Measurements from ENCODE around the gene GRK5.

GRK5 gene

GRCh38 chr10:119496273-119496672 lies 288.9 kb downstream of the GRK5 start:
- TF ChIP-seq PKNOX1 (IDR thresholded peaks at IDR 0.05) (no peak), FOXK2 (IDR thresholded peaks at IDR 0.05) (no peak), FOXM1 (IDR thresholded peaks at IDR 0.05; ENCODE audit: borderline replicate concordance) (no peak), ARNT (IDR thresholded peaks at IDR 0.05) (no peak), SP1 (IDR thresholded peaks at IDR 0.05) (no peak), ELF4 (IDR thresholded peaks at IDR 0.05) (no peak), SUZ12 (IDR thresholded peaks at IDR 0.05) (no peak), ZNF384 (IDR thresholded peaks at IDR 0.05) (no peak), FOXA1 (IDR thresholded peaks at IDR 0.05) (no peak), BHLHE40 (IDR thresholded peaks at IDR 0.05; ENCODE audit: borderline replicate concordance) (no peak), HDGF (IDR thresholded peaks at IDR 0.05; ENCODE audit: borderline replicate concordance) (no peak), TARDBP (IDR thresholded peaks at IDR 0.05) (no peak), LEF1 (IDR thresholded peaks at IDR 0.05; ENCODE audit: borderline replicate concordance) (no peak)
- ChIA-PET CTCF (no interaction called here), POLR2A (no interaction called here)
- DNase-seq (ENCODE audit: extremely low spot score): no peak

- no peak for DNase-seq (ENCODE audit: extremely low spot score)
- TF ChIP-seq ELF4 (IDR thresholded peaks at IDR 0.05): no peak
- TF ChIP-seq CTBP1 (IDR thresholded peaks at IDR 0.05; ENCODE audit: borderline replicate concordance): no peak
- ChIA-PET POLR2A (no interaction called here), CTCF (no interaction called here)
Observed at GRCh38 chr10:119497243-119497642, 289.9 kb downstream of the GRK5 start.

- no peak for TF ChIP-seq ZNF384 (IDR thresholded peaks at IDR 0.05)
- no peak for TF ChIP-seq HDGF (IDR thresholded peaks at IDR 0.05; ENCODE audit: borderline replicate concordance)
- TF ChIP-seq ELF4 (IDR thresholded peaks at IDR 0.05): no peak
- no peak for TF ChIP-seq L3MBTL2 (conservative IDR thresholded peaks at IDR 0.05)
- TF ChIP-seq FOXK2 (IDR thresholded peaks at IDR 0.05): no peak
- TF ChIP-seq NFRKB (IDR thresholded peaks at IDR 0.05): no peak
- no peak for DNase-seq (ENCODE audit: extremely low spot score)
- CTCF ChIA-PET: interaction anchor here (1.3 kb wide), 1 partner anchor 9 kb away, joined by 5 read pairs; no protein-coding TSS in a partner anchor
- POLR2A ChIA-PET: interaction anchor here (0.9 kb wide), 1 partner anchor 43 kb away, joined by 4 read pairs; the partner anchor contains the start of gene RGS10
Observed at GRCh38 chr10:119498889-119499676, 291.7 kb downstream of the GRK5 start.

GRCh38 chr10:119499677-119500002 lies 292.3 kb downstream of the GRK5 start:
- ChIA-PET CTCF (interaction anchor here (1.3 kb wide), 1 partner anchor 10 kb away, joined by 5 read pairs; no protein-coding TSS in a partner anchor), POLR2A (interaction anchor here (0.9 kb wide), 1 partner anchor 43 kb away, joined by 4 read pairs; the partner anchor contains the start of gene RGS10)
- no peak for DNase-seq (ENCODE audit: extremely low spot score)
- no peak for TF ChIP-seq BHLHE40 (IDR thresholded peaks at IDR 0.05; ENCODE audit: borderline replicate concordance)
- no peak for TF ChIP-seq ELF4 (IDR thresholded peaks at IDR 0.05)
- no peak for TF ChIP-seq ZNF384 (IDR thresholded peaks at IDR 0.05)
- no peak for TF ChIP-seq LEF1 (IDR thresholded peaks at IDR 0.05; ENCODE audit: borderline replicate concordance)
- no peak for TF ChIP-seq SUZ12 (IDR thresholded peaks at IDR 0.05)
- TF ChIP-seq FOXK2 (IDR thresholded peaks at IDR 0.05): no peak
- TF ChIP-seq NFRKB (IDR thresholded peaks at IDR 0.05): no peak
- TF ChIP-seq CTBP1 (IDR thresholded peaks at IDR 0.05; ENCODE audit: borderline replicate concordance): no peak
- TF ChIP-seq FOXM1 (IDR thresholded peaks at IDR 0.05; ENCODE audit: borderline replicate concordance): no peak
- TF ChIP-seq ARNT (IDR thresholded peaks at IDR 0.05): no peak

GRCh38 chr10:119500123-119500795 lies 292.9 kb downstream of the GRK5 start:
- DNase-seq (ENCODE audit: extremely low spot score): no peak
- no peak for TF ChIP-seq BHLHE40 (IDR thresholded peaks at IDR 0.05; ENCODE audit: borderline replicate concordance)
- TF ChIP-seq FOXM1 (IDR thresholded peaks at IDR 0.05; ENCODE audit: borderline replicate concordance): no peak
- no peak for TF ChIP-seq SUZ12 (IDR thresholded peaks at IDR 0.05)
- no peak for TF ChIP-seq SP1 (IDR thresholded peaks at IDR 0.05)
- TF ChIP-seq CTBP1 (IDR thresholded peaks at IDR 0.05; ENCODE audit: borderline replicate concordance): no peak
- TF ChIP-seq PKNOX1 (IDR thresholded peaks at IDR 0.05): no peak
- TF ChIP-seq FOXK2 (IDR thresholded peaks at IDR 0.05): no peak
- no peak for TF ChIP-seq NFRKB (IDR thresholded peaks at IDR 0.05)
- no peak for TF ChIP-seq ARNT (IDR thresholded peaks at IDR 0.05)
- TF ChIP-seq LEF1 (IDR thresholded peaks at IDR 0.05; ENCODE audit: borderline replicate concordance): no peak
- no peak for TF ChIP-seq ELF4 (IDR thresholded peaks at IDR 0.05)
- TF ChIP-seq L3MBTL2 (conservative IDR thresholded peaks at IDR 0.05): no peak
- no peak for TF ChIP-seq FOXA1 (IDR thresholded peaks at IDR 0.05)
- TF ChIP-seq HDGF (IDR thresholded peaks at IDR 0.05; ENCODE audit: borderline replicate concordance): no peak
- no peak for TF ChIP-seq TARDBP (IDR thresholded peaks at IDR 0.05)
- no peak for TF ChIP-seq ZNF384 (IDR thresholded peaks at IDR 0.05)
- ChIA-PET CTCF (interaction anchor here (1.3 kb wide), 1 partner anchor 11 kb away, joined by 5 read pairs; no protein-coding TSS in a partner anchor), POLR2A (interaction anchor here (0.9 kb wide), 1 partner anchor 42 kb away, joined by 4 read pairs; the partner anchor contains the start of gene RGS10)

GRCh38 chr10:119500821-119501220 lies 293.4 kb downstream of the GRK5 start:
- CTCF ChIA-PET: no interaction called here
- TF ChIP-seq FOXM1 (IDR thresholded peaks at IDR 0.05; ENCODE audit: borderline replicate concordance) (no peak), ZNF384 (IDR thresholded peaks at IDR 0.05) (no peak), ELF4 (IDR thresholded peaks at IDR 0.05) (no peak)
- DNase-seq (ENCODE audit: extremely low spot score): no peak
- POLR2A ChIA-PET: no interaction called here

GRCh38 chr10:119501690-119502089 lies 294.3 kb downstream of the GRK5 start:
- no peak for DNase-seq (ENCODE audit: extremely low spot score)
- no peak for TF ChIP-seq L3MBTL2 (conservative IDR thresholded peaks at IDR 0.05)
- no peak for TF ChIP-seq SUZ12 (IDR thresholded peaks at IDR 0.05)
- no peak for TF ChIP-seq BHLHE40 (IDR thresholded peaks at IDR 0.05; ENCODE audit: borderline replicate concordance)
- ChIA-PET CTCF (no interaction called here), POLR2A (no interaction called here)

Measured in HEK293T (cell line).